Stimulated activated CD4-positive, alpha-beta T cell treated with anti-CD3 and anti-CD28 coated beads, Interleukin-1b, Interleukin-23, amount 100 ng/mL, for 4 hours (primary cell): ENCODE results near the gene LRRC26.

ENCODE experiments used
- DNase-seq, 2 donors: peaks; one replicate each; pipeline ENCODE4 v3.0.0-alpha.2; 2020; ENCODE audit warnings: low read depth in 2 of 2

The LRRC26 gene

DNA sequence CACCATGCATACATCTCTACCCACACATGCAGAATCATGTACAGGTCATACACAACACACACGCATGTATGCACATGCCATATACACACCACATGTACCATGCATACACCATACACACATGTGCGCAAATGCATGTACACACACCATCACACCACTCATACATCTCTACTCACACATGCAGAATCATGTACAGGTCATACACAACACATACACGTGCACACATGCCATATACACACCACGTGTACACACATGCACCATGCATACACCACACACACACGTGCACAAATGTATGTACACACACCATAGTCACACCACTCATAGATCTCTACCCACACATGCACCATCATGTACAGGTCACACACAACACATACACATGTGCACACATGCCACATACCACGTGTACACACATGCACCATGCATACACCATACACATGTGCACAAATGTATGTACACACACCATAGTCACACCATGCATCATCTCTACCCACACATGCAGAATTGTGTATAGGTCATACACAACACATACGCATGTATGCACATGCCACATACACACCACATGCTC is 16.9 kb downstream of the LRRC26 start:
- DNase-seq, result no peak

DNA sequence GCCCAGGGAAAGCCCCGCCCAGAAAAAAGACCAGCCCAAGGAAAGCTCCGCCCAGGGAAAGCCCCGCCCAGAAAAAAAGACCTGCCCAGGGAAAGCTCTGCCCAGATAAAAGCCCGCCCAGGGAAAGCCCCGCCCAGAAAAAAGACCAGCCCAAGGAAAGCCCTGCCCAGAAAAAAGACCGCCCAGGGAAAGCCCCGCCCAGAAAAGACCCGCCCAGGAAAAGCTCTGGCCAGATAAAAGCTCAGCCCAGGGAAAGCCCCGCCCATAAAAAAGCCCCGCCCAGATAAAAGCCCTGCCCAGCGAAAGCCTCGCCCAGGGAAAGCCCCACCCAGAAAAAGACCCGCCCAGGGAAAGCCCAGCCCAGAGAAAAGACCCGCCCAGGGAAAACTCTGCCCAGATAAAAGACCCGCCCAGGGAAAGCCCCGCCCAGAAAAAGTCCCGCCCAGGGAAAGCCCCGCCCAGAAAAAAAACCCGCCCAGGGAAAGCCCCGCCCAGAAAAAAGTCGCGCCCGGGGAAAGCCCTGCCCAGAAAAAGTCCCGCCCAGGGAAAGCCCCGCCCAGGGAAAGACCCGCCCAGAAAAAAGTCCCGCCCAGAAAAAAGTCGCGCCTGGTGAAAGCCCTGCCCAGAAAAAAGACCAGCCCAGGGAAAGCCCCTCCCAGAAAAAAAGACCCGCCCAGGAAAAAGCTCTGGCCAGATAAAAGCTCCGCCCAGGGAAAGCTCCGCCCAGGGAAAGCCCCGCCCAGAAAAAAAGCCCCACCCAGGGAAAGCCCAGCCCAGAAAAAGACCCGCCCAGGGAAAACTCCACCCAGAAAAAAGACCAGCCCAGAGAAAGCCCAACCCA is 19.0 kb downstream of the LRRC26 start:
- peak in 1 of 2 donors; percentile 54 for DNase-seq

DNA sequence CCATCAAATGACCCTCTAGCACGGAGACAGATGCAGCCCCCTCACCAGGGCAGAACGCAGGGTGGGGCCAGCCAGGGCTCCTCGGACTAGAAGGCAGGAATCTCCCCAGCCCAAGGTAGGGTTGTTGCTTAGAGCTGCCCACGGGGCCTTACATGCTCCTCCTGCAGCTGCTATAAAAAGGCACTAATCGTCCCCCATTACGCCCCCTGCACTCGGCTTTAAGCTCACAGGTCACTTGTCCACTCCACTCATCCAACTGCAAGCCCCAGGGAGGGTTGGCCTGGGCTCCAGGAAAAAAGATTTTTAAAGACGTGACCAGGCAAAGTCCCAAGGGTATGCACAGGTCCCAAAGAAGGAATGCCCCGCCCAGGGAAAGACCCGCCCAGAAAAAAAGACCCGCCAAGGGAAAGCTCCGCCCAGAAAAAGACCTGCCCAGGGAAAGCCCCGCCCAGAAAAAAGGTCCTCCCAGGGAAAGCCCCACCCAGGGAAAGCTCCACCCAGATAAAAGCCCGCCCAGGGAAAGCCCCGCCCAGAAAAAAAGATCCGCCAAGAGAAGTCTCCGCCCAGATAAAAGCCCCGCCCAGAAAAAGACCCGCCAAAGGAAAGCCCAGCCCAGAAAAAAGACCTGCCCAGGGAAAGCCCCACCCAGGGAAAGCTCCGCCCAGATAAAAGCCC is 19.8 kb downstream of the LRRC26 start:
- no peak for DNase-seq

DNA sequence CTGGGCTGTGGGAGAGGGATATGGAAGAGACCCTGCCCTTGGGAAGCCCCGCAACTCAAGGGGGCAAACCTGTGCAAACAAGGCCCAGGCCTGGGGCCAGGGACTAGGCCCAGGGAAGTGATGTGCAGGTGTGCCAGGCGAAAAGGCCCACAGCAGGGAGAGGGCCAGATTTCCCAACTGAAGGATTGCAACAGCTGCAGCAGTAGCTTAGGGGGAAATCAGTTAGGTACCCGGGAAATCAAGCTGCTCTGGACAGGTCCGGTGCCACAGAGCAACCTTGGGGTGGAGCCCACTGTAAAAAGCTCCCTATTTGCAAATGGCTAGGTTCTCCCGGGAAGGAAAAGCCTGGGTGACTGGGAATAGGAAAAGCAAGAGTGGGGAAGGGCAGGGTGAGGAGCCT is 20.5 kb downstream of the LRRC26 start:
- no peak for DNase-seq

DNA sequence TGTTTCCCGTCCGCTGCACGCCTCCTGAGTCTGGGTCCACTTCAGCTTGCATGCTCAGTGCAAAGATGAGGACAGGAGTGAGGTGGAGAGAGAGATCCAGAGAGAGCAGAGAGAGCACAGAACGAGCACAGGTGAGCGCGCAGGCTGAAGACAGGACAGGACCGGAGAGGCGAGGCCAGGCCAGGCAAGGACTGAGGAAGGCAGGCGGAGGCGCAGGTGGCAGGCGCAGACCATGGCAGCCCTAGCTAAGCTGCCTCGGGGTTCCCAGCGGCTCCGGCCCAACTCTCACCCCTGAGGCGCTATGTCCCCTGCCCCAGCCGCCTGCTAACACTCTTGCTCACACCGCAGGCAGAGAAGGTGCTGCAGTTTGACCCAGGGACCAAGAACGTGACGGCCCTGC is 21.2 kb downstream of the LRRC26 start:
- no peak for DNase-seq

DNA sequence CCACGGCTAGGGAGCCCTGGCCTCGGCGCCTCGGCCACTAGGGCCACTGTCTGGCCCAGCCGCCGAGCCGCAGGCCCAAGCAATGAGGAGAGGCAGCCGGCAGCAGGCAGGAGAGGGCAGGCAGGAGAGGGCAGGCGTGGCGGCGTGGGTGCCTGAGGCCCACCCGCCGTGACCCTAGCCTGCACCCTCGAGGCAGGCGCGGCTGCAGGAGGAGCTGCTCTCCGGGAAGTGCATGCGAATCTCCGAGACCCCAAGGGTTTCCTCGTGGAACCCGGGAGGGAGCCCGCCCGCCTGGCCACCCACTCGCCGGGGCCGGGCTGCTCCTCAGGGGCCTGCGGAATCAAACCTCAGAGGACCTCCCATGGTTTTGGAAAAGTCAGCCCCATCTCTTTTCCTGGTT is 21.6 kb downstream of the LRRC26 start:
- DNase-seq, result no peak

DNA sequence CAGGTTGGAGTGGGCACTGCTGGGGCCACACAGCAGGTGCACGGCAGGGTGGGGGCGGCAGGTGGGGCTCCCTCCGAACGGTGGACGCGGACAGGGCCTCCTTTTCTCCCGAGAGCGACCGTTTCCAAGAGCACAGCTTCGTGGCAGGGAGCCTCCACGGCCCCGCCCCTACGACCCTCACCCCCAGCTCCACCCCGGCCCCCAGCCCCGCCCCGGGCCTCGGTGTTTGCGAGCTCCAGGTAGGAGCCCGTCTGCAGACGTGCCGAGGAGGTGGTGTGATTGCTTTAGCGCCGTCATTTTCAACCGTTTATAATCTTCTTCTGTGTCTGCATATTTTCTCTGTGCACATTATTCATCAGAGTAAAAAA is 22.1 kb downstream of the LRRC26 start:
- DNase-seq, result no peak

DNA sequence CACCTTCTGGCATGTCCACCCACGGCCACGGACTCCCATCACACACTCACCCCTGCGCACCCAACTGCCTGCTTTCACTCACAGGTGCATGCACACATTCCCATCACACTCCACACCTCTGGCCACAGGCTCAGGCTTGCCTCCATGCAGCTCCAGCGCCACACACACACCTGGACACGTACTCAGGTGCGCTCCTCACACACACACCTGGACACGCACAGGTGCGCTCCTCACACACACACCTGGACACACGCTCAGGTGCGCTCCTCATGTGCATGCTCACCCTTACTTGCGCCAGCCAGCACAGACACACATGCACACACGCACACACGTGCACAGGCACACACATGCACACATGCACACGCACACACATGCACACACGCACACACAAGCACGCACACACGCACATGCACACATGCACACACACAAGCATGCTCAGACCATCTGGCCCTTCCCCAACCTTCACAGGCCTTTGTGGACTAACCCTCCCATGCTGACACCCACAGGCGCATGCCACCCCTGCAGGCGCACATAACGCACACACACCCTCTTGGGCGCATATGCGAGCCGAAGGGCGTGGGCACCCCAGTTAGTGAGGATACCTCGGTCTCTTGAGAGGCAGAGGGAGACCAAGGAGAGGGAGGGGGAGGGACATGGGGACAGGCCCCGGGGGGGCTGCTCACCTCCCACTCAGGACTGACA is 22.6 kb downstream of the LRRC26 start:
- no peak for DNase-seq

DNA sequence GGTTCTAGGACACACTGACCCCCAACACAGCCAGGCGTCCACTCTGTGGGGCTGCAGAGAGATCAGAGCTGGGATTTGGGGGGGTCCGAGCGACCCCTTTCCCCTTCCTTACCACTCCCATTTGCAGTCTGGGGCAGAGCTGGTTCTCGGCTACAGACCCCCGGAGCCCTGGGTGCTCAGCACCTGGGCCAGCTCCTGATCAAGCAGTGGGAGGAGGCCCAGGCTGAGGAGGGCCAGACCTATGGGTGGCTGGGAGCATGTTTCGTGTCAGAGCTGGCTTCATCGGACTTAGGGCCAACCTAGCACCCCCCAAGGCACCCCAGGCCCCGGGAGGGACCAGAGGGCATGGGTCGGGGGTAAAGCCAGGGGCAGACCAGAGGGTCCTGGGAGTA is 23.3 kb downstream of the LRRC26 start:
- DNase-seq, result no peak

DNA sequence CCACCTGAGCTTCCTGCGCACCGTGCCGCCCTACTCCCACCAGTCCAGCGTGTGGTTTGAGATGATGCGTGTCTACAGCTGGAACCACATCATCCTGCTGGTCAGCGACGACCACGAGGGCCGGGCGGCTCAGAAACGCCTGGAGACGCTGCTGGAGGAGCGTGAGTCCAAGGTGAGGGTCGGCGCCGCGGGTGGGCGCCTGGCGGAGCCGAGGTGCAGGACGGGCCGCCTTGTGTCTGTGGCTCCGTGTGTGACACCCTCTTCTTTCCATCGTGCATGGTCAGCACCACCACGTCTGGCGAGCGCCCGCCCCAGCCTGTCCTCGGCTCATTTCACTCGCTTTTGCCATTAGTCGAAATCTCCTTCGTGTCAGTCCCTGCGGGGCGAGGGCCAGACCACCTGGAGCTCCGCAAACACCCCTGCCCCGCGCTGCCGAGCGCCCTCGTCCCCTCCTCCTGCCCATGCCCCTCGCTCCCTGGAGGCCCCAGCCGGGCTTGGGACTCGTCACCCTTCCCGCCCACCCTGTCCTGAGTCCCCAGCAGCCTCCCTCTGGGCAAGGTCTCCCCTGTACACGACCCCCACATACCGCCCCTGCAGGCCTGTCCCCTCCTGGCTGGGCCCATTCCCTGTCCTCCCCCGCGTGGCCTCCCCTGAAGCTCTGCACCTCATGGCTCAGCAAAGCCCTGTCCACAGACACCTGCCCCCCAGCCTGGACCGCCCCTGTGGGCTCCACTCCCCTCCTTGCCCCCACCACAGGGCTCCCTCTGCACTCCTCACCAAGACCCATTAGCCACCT is 23.9 kb downstream of the LRRC26 start:
- DNase-seq, result no peak

DNA sequence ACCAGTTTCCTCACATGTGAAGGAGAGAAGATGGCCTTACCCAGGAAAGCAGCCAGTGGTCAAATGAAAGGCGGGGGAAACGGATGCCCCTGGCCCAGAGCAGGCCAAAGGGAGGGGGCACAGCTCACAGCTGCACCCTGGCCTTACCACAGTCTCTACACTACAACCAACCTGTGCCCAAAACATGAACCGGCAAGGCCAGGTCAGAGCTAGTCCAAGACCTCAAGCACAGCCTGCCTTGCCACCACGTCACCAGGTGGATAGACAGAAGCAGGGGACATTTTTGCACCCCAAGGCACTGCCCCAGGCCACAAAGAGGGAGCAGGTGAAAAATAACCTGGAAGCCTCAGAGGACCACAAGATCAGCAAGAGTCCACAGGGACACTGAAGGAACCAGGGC is 26.4 kb downstream of the LRRC26 start:
- DNase-seq, result no peak

DNA sequence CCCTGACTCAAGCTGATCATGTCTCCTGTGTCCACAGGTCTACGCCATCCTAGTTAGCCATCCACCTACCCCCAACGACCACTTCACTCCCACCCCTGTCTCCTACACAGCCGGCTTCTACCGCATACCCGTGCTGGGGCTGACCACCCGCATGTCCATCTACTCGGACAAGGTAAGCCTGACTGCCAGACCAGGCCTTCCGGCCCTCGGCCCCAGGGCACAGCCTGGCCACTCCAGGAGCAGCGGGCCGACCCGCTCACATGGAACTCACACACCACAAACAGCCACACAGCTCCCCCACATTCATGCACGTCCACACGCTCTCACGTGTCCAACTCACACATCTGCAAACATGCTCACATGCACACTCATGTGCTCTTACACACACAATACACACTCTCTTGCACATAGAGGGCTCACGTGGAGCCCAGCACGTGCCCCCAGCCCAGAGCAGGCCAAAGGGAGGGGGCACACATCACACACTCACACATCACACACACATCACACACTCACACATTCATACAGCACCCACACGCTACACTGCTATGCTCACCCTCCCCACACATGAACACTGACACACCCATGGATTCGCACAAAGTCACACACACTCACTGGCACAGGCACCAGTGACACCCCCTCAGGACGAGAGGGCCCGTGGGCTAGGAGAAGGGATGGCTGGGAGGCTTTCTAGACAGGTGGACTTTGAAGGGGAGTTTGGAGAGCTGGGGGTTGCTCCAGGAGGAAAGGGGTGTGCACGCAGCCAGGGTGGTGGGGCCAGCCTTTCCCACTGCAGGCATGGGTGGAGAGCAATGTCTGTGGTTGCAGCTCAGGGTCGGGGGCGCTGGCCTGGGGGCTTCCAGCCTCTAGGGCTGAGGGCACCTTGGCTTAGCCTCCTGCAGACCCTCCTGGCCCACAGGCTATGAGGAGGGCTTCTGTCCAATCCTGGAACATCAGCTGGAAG is 27.6 kb downstream of the LRRC26 start:
- no peak for DNase-seq

DNA sequence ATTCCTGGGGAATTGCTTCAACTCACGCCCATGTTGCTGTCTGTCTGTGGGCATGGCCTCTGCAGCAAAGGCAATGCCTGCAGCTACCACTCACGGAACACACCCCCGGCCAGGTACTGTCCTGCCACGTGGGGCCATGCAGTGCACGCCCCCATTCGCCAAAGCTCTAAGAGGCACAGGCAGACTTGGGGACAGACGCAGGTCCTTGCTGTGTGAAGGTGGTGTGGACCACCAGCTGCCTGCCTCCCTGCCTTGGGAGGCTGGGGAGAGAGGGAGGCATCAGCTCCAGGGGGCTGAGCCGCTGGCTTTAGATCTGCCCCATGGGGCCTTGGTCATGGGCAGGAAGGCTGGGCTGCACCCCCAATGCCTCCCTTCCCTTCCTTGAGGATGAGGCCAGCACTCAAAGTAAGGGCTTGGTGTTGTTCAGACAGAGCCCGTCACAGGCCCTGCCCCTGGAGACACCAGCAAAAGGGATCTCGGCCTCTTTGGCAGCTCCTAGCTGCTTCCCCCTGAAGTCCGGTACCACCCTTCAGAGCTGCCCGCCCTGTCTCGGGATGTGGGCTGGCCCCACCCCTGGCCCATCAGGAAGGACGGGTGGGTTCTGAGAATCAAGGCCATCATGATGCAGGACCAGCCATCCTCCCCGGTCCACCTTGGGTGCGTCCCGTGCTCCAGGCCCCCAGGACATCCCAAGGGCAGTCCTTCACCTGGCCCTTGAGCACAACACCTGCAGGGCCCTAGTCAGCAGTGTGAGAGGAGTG is 28.6 kb downstream of the LRRC26 start:
- DNase-seq, result no peak

DNA sequence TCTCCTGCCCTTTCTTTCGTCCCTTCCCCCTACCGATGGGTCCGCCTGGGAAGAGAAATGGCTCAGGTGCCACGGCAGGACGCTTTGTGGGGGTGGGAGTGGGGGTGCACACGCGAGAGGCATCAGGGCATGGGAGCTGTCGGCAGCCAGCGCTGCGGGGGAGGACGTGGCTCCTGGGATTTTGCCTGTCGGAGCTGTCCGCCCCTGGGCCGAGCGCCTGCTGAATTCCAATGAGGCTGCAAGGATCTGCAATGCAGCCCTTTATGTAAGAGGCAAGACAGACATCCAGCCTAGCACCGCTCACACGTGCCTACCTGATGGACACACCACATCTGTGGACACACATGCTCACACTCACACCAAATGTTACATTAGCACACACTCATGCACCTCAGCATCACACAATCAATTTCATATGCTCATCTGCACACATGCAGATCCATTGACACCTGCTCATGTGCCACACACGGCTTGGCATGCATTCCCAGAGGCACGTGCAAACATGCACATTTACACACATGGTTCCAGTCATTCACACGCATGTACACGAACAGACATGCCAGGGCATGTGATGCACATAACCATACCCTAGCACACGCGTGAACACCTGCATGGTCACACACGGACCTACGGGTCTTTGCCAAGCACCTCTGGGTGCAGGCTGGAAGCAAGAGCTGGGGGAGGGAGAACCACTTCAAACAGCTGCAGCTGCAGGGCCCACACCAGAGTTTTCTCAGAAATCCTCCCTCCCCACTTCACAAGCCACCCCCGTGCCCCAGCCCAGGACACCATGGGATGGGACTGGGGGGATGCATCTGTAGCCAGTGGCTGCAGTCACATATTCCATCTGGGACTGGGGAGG is 29.5 kb downstream of the LRRC26 start:
- DNase-seq, result no peak

DNA sequence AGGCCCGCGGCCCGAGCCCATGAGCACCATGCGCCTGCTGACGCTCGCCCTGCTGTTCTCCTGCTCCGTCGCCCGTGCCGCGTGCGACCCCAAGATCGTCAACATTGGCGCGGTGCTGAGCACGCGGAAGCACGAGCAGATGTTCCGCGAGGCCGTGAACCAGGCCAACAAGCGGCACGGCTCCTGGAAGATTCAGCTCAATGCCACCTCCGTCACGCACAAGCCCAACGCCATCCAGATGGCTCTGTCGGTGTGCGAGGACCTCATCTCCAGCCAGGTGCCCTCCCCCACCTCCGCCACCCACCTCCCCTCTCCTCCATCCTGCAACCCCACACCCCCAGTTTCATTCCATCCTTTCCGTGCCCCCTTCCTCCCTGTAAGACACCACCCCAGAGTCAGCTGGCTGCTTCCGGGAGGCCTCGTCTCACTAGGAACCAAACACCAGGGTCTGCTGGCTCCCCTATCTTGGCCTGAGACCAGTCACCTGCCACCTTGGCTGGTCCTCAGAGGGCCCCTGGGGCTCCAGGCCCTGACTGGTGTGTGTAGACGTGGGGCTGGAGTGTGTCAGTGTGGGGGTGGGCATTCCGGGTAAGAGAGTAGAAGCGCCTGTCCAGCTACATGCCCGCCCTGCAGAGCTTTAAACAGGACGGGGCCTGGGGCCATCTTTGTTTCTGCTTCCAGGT is 30.2 kb downstream of the LRRC26 start:
- no peak for DNase-seq

DNA sequence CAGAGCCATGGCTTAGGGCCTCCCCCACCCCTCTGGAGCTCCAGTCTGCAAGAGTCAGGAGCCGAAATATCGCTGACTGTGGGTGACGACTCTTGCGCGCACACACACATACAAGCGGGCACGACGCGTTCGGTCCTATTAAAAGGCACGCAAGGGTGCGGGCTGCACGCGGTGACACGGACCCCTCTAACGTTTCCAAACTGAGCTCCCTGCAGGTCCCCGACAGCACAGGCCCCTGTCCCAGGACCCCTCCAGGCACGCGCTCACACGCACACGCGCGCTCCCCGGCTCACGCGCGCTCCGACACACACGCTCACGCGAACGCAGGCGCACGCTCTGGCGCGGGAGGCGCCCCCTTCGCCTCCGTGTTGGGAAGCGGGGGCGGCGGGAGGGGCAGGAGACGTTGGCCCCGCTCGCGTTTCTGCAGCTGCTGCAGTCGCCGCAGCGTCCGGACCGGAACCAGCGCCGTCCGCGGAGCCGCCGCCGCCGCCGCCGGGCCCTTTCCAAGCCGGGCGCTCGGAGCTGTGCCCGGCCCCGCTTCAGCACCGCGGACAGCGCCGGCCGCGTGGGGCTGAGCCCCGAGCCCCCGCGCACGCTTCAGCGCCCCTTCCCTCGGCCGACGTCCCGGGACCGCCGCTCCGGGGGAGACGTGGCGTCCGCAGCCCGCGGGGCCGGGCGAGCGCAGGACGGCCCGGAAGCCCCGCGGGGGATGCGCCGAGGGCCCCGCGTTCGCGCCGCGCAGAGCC is 31.0 kb downstream of the LRRC26 start, which contains the start of gene GRIN1:
TSS of gene GRIN1 (plus strand) at position 433 of the 746 bp plus-strand sequence. CDS start 333 bp downstream, outside the sequence.
- peak in 1 of 2 donors; percentile 39 for DNase-seq

DNA sequence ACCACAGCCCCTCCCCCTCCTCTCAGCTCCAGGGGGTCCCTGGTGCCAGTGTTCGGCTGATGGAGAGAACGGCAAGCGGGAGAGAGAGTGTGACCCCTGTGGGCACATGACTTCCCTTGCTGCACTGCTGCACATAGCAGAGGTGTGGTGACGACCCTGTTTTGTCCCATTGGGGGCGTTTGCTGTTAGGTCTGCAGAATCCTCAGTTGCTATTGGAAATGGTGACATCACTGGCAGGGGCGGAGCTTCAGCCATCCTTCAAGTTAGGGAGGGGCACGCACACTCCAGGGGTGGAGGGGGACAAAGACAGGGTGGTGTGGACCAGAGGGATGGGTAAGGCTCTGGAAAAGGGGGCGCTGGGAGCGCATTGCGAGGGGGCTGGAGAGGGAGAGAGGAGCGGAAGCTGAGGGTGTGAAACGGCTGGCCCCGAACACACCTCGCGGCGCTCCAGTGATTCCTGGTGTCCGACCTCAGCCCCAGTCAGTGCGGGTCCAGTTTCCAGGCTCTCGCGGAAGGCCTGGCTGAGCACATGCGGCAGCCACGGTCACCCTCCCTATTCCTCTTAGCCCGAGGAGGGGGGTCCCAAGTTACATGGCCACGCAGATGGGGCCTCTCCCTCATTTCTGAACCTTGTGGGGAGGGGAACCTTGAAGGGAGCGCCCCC is 31.7 kb downstream of the LRRC26 start:
- no peak for DNase-seq
